Stimulated activated naive CD8-positive, alpha-beta T cell treated with anti-CD3 and anti-CD28 coated beads, Interleukin-15, amount 100 ng/mL, for 72 hours (primary cell): Measurements from ENCODE around the gene TEAD1.
A peak's percentile ranks its signal among the peaks of the same experiment; 100 is the strongest.

Experiments used
- ATAC-seq: fragments of 150-1000 bp; cut with Tn5 transposase; 2 replicates; pipeline ENCODE4 v1.10.0; 2021; ENCODE audit warnings: mild to moderate bottlenecking, moderate library complexity
- DNase-seq, 2 donors: peaks; one replicate each; pipeline ENCODE4 v3.0.0; 2021 to 2022
- H3K27ac Mint-ChIP-seq, 2 donors: one replicate each; pipeline ENCODE4 v1.8.0; 2022; ENCODE audit warnings: mild to moderate bottlenecking in 2 of 2, mixed read lengths in 2 of 2, moderate library complexity in 2 of 2
- H3K27me3 Mint-ChIP-seq: one replicate; pipeline ENCODE4 v1.8.0; 2022; ENCODE audit warnings: mixed read lengths
- H3K4me1 Mint-ChIP-seq: one replicate; pipeline ENCODE4 v1.8.0; 2022; ENCODE audit warnings: mild to moderate bottlenecking, mixed read lengths
- H3K4me3 Mint-ChIP-seq, 2 donors: one replicate each; pipeline ENCODE4 v1.8.0; 2022; ENCODE audit warnings: mild to moderate bottlenecking in 2 of 2, mixed read lengths in 2 of 2, moderate library complexity in 1 of 2
- H3K9me3 Mint-ChIP-seq, 2 donors: one replicate each; pipeline ENCODE4 v1.8.0; 2022; ENCODE audit warnings: mixed read lengths in 2 of 2

Gene TEAD1

GRCh38 chr11:12689029-12689755, 15.0 kb downstream of the TEAD1 start:
- DNase-seq, result no peak
- Mint-ChIP-seq H3K4me3 (no peak overlapping the region), H3K27me3 (peaks cover 91% of the 10 kb centered on the region), H3K9me3 (no peaks in the 10 kb centered on the region), H3K4me1 (peaks cover 12% of the 10 kb centered on the region), H3K27ac (no peak overlapping the region)
- no peak for ATAC-seq

- H3K27ac Mint-ChIP-seq, result no peak overlapping the region
- peaks cover 93% of the 10 kb centered on the region for H3K27me3 Mint-ChIP-seq
- no peak overlapping the region for H3K4me3 Mint-ChIP-seq
- H3K9me3 Mint-ChIP-seq, result no peaks in the 10 kb centered on the region
- peaks cover 13% of the 10 kb centered on the region for H3K4me1 Mint-ChIP-seq
- ATAC-seq (no peak), DNase-seq (no peak)
Observed at GRCh38 chr11:12690663-12691062, 16.4 kb downstream of the TEAD1 start.

GRCh38 chr11:12691473-12691872, 17.3 kb downstream of the TEAD1 start:
- ATAC-seq, result no peak

GRCh38 chr11:12692229-12693075, 18.2 kb downstream of the TEAD1 start:
- ATAC-seq (no peak), DNase-seq (no peak)
- H3K9me3 Mint-ChIP-seq, result no peaks in the 10 kb centered on the region
- H3K4me1 Mint-ChIP-seq, result peaks cover 8% of the 10 kb centered on the region
- H3K27me3 Mint-ChIP-seq, result peaks cover 97% of the 10 kb centered on the region
- no peak overlapping the region for H3K27ac Mint-ChIP-seq
- no peak overlapping the region for H3K4me3 Mint-ChIP-seq

More at GRCh38 chr11:12691473-12691872, 17.3 kb downstream of the TEAD1 start:
- DNase-seq, result no peak
- Mint-ChIP-seq H3K4me3 (no peak overlapping the region), H3K27me3 (peaks cover 97% of the 10 kb centered on the region), H3K27ac (no peak overlapping the region), H3K4me1 (peaks cover 13% of the 10 kb centered on the region), H3K9me3 (no peaks in the 10 kb centered on the region)

GRCh38 chr11:12693094-12693478, 18.9 kb downstream of the TEAD1 start:
- peaks cover 10% of the 10 kb centered on the region for H3K4me1 Mint-ChIP-seq
- peaks cover 97% of the 10 kb centered on the region for H3K27me3 Mint-ChIP-seq
- H3K4me3 Mint-ChIP-seq, result no peak overlapping the region
- no peak overlapping the region for H3K27ac Mint-ChIP-seq
- no peaks in the 10 kb centered on the region for H3K9me3 Mint-ChIP-seq
- DNase-seq, result no peak
- no peak for ATAC-seq

- DNase-seq (peak in 1 of 2 donors; percentile 32), ATAC-seq (peak; percentile 87)
- peak overlapping the region in 1 of 2 donors; percentile 14 for H3K4me3 Mint-ChIP-seq
- H3K4me1 Mint-ChIP-seq, result peaks cover 13% of the 10 kb centered on the region
- no peak overlapping the region for H3K27ac Mint-ChIP-seq
- no peaks in the 10 kb centered on the region for H3K9me3 Mint-ChIP-seq
- peaks cover 97% of the 10 kb centered on the region for H3K27me3 Mint-ChIP-seq
Observed at GRCh38 chr11:12693479-12694182, 19.4 kb downstream of the TEAD1 start.

- no peak overlapping the region for H3K27ac Mint-ChIP-seq
- no peaks in the 10 kb centered on the region for H3K9me3 Mint-ChIP-seq
- ATAC-seq, result peak; percentile 20
- peaks cover 92% of the 10 kb centered on the region for H3K27me3 Mint-ChIP-seq
- peak overlapping the region in 1 of 2 donors; percentile 14 for H3K4me3 Mint-ChIP-seq
- DNase-seq, result no peak
- H3K4me1 Mint-ChIP-seq, result peaks cover 13% of the 10 kb centered on the region
Observed at GRCh38 chr11:12694183-12694531, 19.9 kb downstream of the TEAD1 start.

- H3K9me3 Mint-ChIP-seq, result no peaks in the 10 kb centered on the region
- H3K4me3 Mint-ChIP-seq, result no peak overlapping the region
- no peak overlapping the region for H3K27ac Mint-ChIP-seq
- H3K27me3 Mint-ChIP-seq, result peaks cover 92% of the 10 kb centered on the region
- no peak for DNase-seq
- peaks cover 13% of the 10 kb centered on the region for H3K4me1 Mint-ChIP-seq
- no peak for ATAC-seq
Observed at GRCh38 chr11:12695221-12695794, 21.1 kb downstream of the TEAD1 start.

GRCh38 chr11:12695873-12696272, 21.7 kb downstream of the TEAD1 start:
- ATAC-seq, result no peak
- no peaks in the 10 kb centered on the region for H3K9me3 Mint-ChIP-seq
- peaks cover 13% of the 10 kb centered on the region for H3K4me1 Mint-ChIP-seq
- no peak overlapping the region for H3K27ac Mint-ChIP-seq
- peaks cover 92% of the 10 kb centered on the region for H3K27me3 Mint-ChIP-seq
- H3K4me3 Mint-ChIP-seq, result no peak overlapping the region
- DNase-seq, result no peak

GRCh38 chr11:12696911-12697581, 22.8 kb downstream of the TEAD1 start:
- ATAC-seq (no peak), DNase-seq (no peak)
- peaks cover 92% of the 10 kb centered on the region for H3K27me3 Mint-ChIP-seq
- H3K27ac Mint-ChIP-seq, result no peak overlapping the region
- H3K4me1 Mint-ChIP-seq, result peaks cover 13% of the 10 kb centered on the region
- no peaks in the 10 kb centered on the region for H3K9me3 Mint-ChIP-seq
- H3K4me3 Mint-ChIP-seq, result no peak overlapping the region

GRCh38 chr11:12698048-12698447, 23.8 kb downstream of the TEAD1 start:
- no peaks in the 10 kb centered on the region for H3K9me3 Mint-ChIP-seq
- no peak overlapping the region for H3K27ac Mint-ChIP-seq
- H3K27me3 Mint-ChIP-seq, result peaks cover 92% of the 10 kb centered on the region
- no peak overlapping the region for H3K4me3 Mint-ChIP-seq
- peaks cover 13% of the 10 kb centered on the region for H3K4me1 Mint-ChIP-seq
- ATAC-seq (no peak), DNase-seq (no peak)

- H3K4me1 Mint-ChIP-seq, result peaks cover 5% of the 10 kb centered on the region
- peaks cover 73% of the 10 kb centered on the region for H3K27me3 Mint-ChIP-seq
- H3K27ac Mint-ChIP-seq, result no peak overlapping the region
- DNase-seq, result no peak
- H3K9me3 Mint-ChIP-seq, result no peaks in the 10 kb centered on the region
- ATAC-seq, result no peak
- H3K4me3 Mint-ChIP-seq, result no peak overlapping the region
Observed at GRCh38 chr11:12701811-12702592, 27.8 kb downstream of the TEAD1 start.

- H3K4me3 Mint-ChIP-seq, result no peak overlapping the region
- no peak overlapping the region for H3K27ac Mint-ChIP-seq
- peaks cover 4% of the 10 kb centered on the region for H3K4me1 Mint-ChIP-seq
- H3K27me3 Mint-ChIP-seq, result peaks cover 71% of the 10 kb centered on the region
- no peak for DNase-seq
- H3K9me3 Mint-ChIP-seq, result no peaks in the 10 kb centered on the region
- no peak for ATAC-seq
Observed at GRCh38 chr11:12702999-12703453, 28.8 kb downstream of the TEAD1 start.

GRCh38 chr11:12704049-12704448, 29.8 kb downstream of the TEAD1 start:
- no peaks in the 10 kb centered on the region for H3K9me3 Mint-ChIP-seq
- DNase-seq (no peak), ATAC-seq (no peak)
- no peak overlapping the region for H3K27ac Mint-ChIP-seq
- H3K4me1 Mint-ChIP-seq, result no peaks in the 10 kb centered on the region
- H3K4me3 Mint-ChIP-seq, result no peak overlapping the region
- peaks cover 70% of the 10 kb centered on the region for H3K27me3 Mint-ChIP-seq
